HepG2 (cell line): ENCODE measurements around the gene GDE1. TPM values are rescaled to one million over a fixed set of nuclear protein-coding genes. Genes with fewer than 3 reads are reported as not detected.

Source experiments
- ARNT ChIP-seq: fragments of 450-650 bp; IDR thresholded peaks from 2 replicates; pipeline ENCODE4 v1.6.1; 2017
- HNRNPUL1 ChIP-seq: fragments of 200-400 bp; formaldehyde crosslinking; IDR thresholded peaks from 2 replicates; pipeline ENCODE4 v1.6.1; 2017; ENCODE audit warnings: low read depth, mild to moderate bottlenecking, low read length, moderate library complexity
- KLF16 ChIP-seq, 2 experiments: sonication (generic) in 1 of 2; formaldehyde crosslinking in 1 of 2; IDR thresholded peaks; 2 replicates each; pipeline versions ENCODE4 v1.6.1 to v1.8.0; 2016 to 2023; ENCODE audit warnings: missing genetic modification reagents in 2 of 2, missing compliant biosample characterization in 1 of 2
- KLF9 ChIP-seq: IDR thresholded peaks from 2 replicates; pipeline ENCODE4 v1.6.1; 2016; ENCODE audit warnings: low read depth
- NCOA1 ChIP-seq: sonication (generic); formaldehyde crosslinking; IDR thresholded peaks from 2 replicates; pipeline ENCODE4 v1.9.0; 2021; ENCODE audit warnings: missing genetic modification reagents
- NKX3-1 ChIP-seq: sonication (generic); formaldehyde crosslinking; IDR thresholded peaks from 2 replicates; pipeline ENCODE4 v1.5.0; 2020; ENCODE audit warnings: missing genetic modification reagents
- PCBP1 ChIP-seq: fragments of 200-400 bp; formaldehyde crosslinking; IDR thresholded peaks from 2 replicates; pipeline ENCODE4 v1.6.1; 2017; ENCODE audit warnings: mild to moderate bottlenecking, low read depth, low read length, borderline replicate concordance
- PLRG1 ChIP-seq: fragments of 450-650 bp; conservative IDR thresholded peaks from 2 replicates; pipeline ENCODE4 v1.6.1; 2016
- POGK ChIP-seq: sonication (generic); formaldehyde crosslinking; conservative IDR thresholded peaks from 2 replicates; pipeline ENCODE4 v1.8.0; 2022; ENCODE audit warnings: mild to moderate bottlenecking, moderate library complexity, missing genetic modification reagents
- RAD51 ChIP-seq: fragments of 450-650 bp; IDR thresholded peaks from 2 replicates; pipeline ENCODE4 v1.6.1; 2016; ENCODE audit warnings: borderline replicate concordance
- SAP130 ChIP-seq: IDR thresholded peaks from 2 replicates; pipeline ENCODE4 v1.6.1; 2016; ENCODE audit warnings: low read depth
- SMAD9 ChIP-seq: sonication (generic); formaldehyde crosslinking; IDR thresholded peaks from 2 replicates; pipeline ENCODE4 v1.5.1; 2020; ENCODE audit warnings: mild to moderate bottlenecking, missing genetic modification reagents
- TCF12 ChIP-seq, 2 experiments: fragments of 450-650 bp in 1 of 2; sonication (generic) in 1 of 2; formaldehyde crosslinking in 1 of 2; IDR thresholded peaks; 2 replicates each; pipeline versions ENCODE4 v1.6.1 to v1.8.0; 2017 to 2022; ENCODE audit warnings: antibody characterized with exemption in 1 of 2, mild to moderate bottlenecking in 1 of 2, missing genetic modification reagents in 1 of 2, moderate library complexity in 1 of 2
- ZNF276 ChIP-seq: sonication (generic); formaldehyde crosslinking; IDR thresholded peaks from 2 replicates; pipeline ENCODE4 v1.4.0; 2020; ENCODE audit warnings: mild to moderate bottlenecking, low read depth, missing genetic modification reagents
- ZNF326 ChIP-seq: sonication (generic); formaldehyde crosslinking; IDR thresholded peaks from 2 replicates; pipeline ENCODE4 v1.4.0; 2020; ENCODE audit warnings: missing genetic modification reagents, borderline replicate concordance
- ZNF337 ChIP-seq: sonication (generic); formaldehyde crosslinking; IDR thresholded peaks from 2 replicates; pipeline ENCODE4 v1.5.1; 2020; ENCODE audit warnings: missing genetic modification reagents, low read depth, mild to moderate bottlenecking, borderline replicate concordance
- ZNF501 ChIP-seq: sonication (generic); formaldehyde crosslinking; IDR thresholded peaks from 2 replicates; pipeline ENCODE4 v1.5.1; 2020; ENCODE audit warnings: mild to moderate bottlenecking, moderate library complexity, missing genetic modification reagents
- ZNF556 ChIP-seq: sonication (generic); formaldehyde crosslinking; IDR thresholded peaks from 2 replicates; pipeline ENCODE4 v1.4.0; 2020; ENCODE audit warnings: mild to moderate bottlenecking, missing genetic modification reagents, borderline replicate concordance
- ZNF563 ChIP-seq: sonication (generic); formaldehyde crosslinking; IDR thresholded peaks from 2 replicates; pipeline ENCODE4 v1.8.0; 2022; ENCODE audit warnings: mild to moderate bottlenecking, moderate library complexity, missing genetic modification reagents
- ZNF616 ChIP-seq: sonication (generic); formaldehyde crosslinking; IDR thresholded peaks from 2 replicates; pipeline ENCODE4 v1.5.0; 2020; ENCODE audit warnings: low read depth, mild to moderate bottlenecking, missing genetic modification reagents
- ZNF768 ChIP-seq: sonication (generic); formaldehyde crosslinking; IDR thresholded peaks from 2 replicates; pipeline ENCODE4 v1.4.0; 2020; ENCODE audit warnings: missing genetic modification reagents
- ZNF782 ChIP-seq: sonication (generic); formaldehyde crosslinking; IDR thresholded peaks from 2 replicates; pipeline ENCODE4 v1.4.0; 2020; ENCODE audit warnings: missing genetic modification reagents, mild to moderate bottlenecking, borderline replicate concordance
- polyA plus RNA-seq, 8 experiments: library from polyadenylated mRNA; depleted of rRNA in 3 of 8; stranded (reverse) in 7 of 8; unstranded in 1 of 8; fragments of >200 nt; fragmentation: Illumina TruSeq in 4 of 8; extraction: Trizol in 4 of 8; gene quantifications; 2 replicates each; pipeline versions ENCODE4 v1.2.1 to v1.2.3, GENCODE V29; 2011 to 2016; ENCODE audit warnings: low read depth in 4 of 8, missing spikeins in 1 of 8, mixed read lengths in 1 of 8; ENCODE audit not compliant: insufficient read depth in 1 of 8
- total RNA-seq, 5 experiments: library from RNA; depleted of rRNA; stranded (reverse); fragments of >200 nt; fragmentation: Illumina TruSeq; extraction: Trizol; gene quantifications; 2 replicates each; pipeline ENCODE4 v1.2.3, GENCODE V29; 2016; ENCODE audit warnings: low read depth in 1 of 5
- TF ChIP-seq, protein P1 (sequence below): IDR thresholded peaks from 2 replicates; pipeline ENCODE4 v1.6.1; 2016; ENCODE audit warnings: mild to moderate bottlenecking
- TF ChIP-seq, protein P2 (sequence below): sonication (generic); formaldehyde crosslinking; IDR thresholded peaks from 2 replicates; pipeline ENCODE4 v1.5.0; 2020; ENCODE audit warnings: missing genetic modification reagents, mild to moderate bottlenecking, borderline replicate concordance

Gene GDE1
- total and polyA plus RNA-seq, 2 of the 13 experiments (the other 11 are each of a cell fraction or from before 2014, with no cell fraction given), result 35.9 to 59.0 TPM

DNA sequence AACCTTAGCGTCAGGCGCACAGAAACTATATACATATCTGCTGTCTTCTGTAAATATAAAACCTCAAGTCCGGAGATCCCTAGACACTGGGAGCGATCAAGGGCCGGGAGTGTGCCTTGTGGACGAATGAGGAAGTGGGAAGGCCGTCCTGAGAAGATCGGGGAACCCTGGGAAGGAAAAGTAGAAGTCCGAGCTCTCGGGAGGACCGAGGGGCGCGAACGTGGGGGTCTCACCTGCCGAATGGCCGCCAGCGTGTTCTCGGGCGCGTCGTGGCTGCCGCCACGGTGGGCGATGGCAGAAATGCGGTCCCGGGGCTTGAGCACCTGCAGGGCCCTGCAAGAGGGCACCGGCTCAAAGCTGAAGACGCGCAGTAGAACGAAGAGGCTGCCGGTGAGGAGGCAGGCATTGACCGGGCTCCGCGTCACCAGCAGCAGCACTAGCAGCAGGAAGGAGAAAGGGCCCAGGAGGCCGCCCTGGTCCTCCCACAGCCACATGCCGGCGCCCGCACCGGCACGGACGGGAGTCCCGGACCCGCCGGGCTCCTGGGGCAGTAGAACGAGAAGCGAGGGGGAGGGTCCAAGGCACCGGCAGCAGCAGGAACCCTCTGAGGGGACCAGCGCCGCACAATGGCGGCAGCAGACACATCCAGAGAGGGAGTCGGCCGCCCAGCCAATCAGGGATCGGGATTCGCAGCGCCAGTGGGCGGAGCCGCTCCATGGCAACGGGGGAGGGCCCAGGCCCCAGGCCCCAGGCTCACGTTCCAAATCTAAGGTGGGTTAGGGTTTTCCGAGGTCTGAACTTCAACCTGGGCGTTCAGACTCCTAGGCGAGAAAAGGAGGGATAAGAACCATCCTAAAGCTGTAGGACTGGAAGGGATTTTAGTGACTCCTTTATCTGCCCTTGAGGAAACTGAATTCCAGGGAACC lies at the start of gene GDE1 (continued):
- TF ChIP-seq ZNF768 (CRISPR knock-in tag) (peak; percentile 82; the same call in 1 of the 2 replicates), NKX3-1 (CRISPR knock-in tag) (no peak), HNRNPUL1 (no peak), TCF12 (IDR thresholded peaks at IDR 0.05) (no peak), TCF12 (CRISPR knock-in tag; IDR thresholded peaks at IDR 0.05) (no peak), ARNT (no peak), ZNF782 (CRISPR knock-in tag) (peak; percentile 92; the same call in 1 of the 2 replicates), PLRG1 (no peak), NCOA1 (CRISPR knock-in tag) (no peak), KLF16 (CRISPR knock-in tag; IDR thresholded peaks at IDR 0.05) (peak in 1 of 2 experiments; percentile 92; a peak in 2 of 4 replicates), SAP130 (CRISPR knock-in tag) (peak; percentile 91), ZNF563 (peak; percentile 79; the same call in 1 of the 2 replicates), ZNF556 (CRISPR knock-in tag) (peak; percentile 83; the same call in 1 of the 2 replicates), PCBP1 (no peak), ZNF616 (CRISPR knock-in tag) (0 out of 2 replicates have a peak, but pooled peaks have one; percentile 80), POGK (peak; percentile 97), KLF9 (CRISPR knock-in tag) (0 out of 2 replicates have a peak, but pooled peaks have one; percentile 27), ZNF337 (peak; percentile 95; the same call in 1 of the 2 replicates), ZNF276 (CRISPR knock-in tag) (0 out of 2 replicates have a peak, but pooled peaks have one; percentile 16), ZNF326 (CRISPR knock-in tag) (0 out of 2 replicates have a peak, but pooled peaks have one; percentile 54), ZNF501 (peak; percentile 97), SMAD9 (peak; percentile 87; the same call in 1 of the 2 replicates), RAD51 (no peak)
- TF ChIP-seq, protein P1, sequence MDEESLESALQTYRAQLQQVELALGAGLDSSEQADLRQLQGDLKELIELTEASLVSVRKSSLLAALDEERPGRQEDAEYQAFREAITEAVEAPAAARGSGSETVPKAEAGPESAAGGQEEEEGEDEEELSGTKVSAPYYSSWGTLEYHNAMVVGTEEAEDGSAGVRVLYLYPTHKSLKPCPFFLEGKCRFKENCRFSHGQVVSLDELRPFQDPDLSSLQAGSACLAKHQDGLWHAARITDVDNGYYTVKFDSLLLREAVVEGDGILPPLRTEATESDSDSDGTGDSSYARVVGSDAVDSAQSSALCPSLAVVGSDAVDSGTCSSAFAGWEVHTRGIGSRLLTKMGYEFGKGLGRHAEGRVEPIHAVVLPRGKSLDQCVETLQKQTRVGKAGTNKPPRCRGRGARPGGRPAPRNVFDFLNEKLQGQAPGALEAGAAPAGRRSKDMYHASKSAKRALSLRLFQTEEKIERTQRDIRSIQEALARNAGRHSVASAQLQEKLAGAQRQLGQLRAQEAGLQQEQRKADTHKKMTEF, result peak; percentile 97
- TF ChIP-seq, protein P2, sequence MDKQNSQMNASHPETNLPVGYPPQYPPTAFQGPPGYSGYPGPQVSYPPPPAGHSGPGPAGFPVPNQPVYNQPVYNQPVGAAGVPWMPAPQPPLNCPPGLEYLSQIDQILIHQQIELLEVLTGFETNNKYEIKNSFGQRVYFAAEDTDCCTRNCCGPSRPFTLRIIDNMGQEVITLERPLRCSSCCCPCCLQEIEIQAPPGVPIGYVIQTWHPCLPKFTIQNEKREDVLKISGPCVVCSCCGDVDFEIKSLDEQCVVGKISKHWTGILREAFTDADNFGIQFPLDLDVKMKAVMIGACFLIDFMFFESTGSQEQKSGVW, result no peak
